Omental fat pad (tissue), 4 donors: ENCODE measurements around the gene MRPS27. TPM values are rescaled to one million over a fixed set of nuclear protein-coding genes. Genes with fewer than 3 reads are reported as not detected.
"Not testable (repeated sequence)": the region's sequence is repeated elsewhere in the genome, so short reads cannot be mapped to it uniquely, and the experiment has no call there.

Experiments
- ATAC-seq: fragments of 150-250 bp; one replicate; pipeline ENCODE4 v1.9.1; 2016; ENCODE audit warnings: mild to moderate bottlenecking, moderate library complexity; ENCODE audit not compliant: low FRiP score
- DNase-seq: peaks from one replicate; pipeline ENCODE4 v3.0.0-alpha.2; 2019; ENCODE audit warnings: low spot score
- CTCF ChIP-seq, 3 donors: fragments of 450-650 bp; IDR thresholded peaks; one replicate each; pipeline ENCODE4 v1.5.1; 2016 to 2017; ENCODE audit warnings: antibody characterized with exemption in 3 of 3, mild to moderate bottlenecking in 3 of 3, moderate library complexity in 2 of 3
- total RNA-seq, 4 donors: library from RNA; depleted of rRNA; stranded (reverse); fragments of >200 nt; gene quantifications; one replicate each; pipeline ENCODE4 v1.1.0, GENCODE V29; 2016

Gene MRPS27
- total RNA-seq, 4 donors from 2014 or later, result 45.4 to 53.9 (median 51.4) TPM

DNA sequence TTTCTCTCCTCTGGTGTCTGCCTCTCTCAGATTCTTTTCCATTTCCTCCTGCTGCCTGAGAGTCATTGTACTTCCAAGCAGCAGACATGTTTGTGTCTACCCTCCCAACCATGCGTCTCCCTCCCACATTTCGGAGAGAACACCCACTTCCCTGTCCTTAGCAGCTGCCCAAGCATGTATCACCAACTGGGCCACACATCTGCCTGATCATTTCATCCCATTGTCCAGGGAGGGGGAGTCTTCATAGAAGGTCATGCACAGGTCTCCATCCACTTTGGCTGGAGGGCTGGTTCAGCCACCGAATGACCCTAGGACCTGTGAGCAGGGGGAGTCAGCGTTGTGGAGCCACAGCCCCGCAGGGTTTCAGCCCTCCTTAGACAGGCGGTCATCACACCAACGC, 137.4 kb downstream of the MRPS27 start:
- no peak for DNase-seq
- TF ChIP-seq CTCF (IDR thresholded peaks at IDR 0.05), result no peak
- ATAC-seq, result no peak

DNA sequence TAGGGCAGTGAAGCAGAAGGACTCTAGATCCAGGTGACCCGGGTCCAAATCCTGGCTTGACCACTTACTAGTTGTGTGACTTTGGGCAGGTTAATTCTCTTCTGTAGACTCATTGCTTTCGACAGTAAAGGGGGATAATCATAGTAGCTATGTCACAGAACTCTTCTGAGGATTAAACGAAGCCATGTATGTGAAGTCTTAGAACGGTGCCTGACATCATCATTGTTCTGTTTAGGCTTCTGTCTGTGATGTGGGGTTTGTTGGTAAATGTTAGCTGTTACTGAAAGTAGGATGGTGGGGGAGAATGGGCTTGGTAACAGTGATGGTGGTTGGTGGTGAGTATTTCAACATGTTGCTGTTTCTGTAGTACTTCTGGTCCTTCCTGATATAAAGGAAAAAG, 139.1 kb downstream of the MRPS27 start:
- TF ChIP-seq CTCF (IDR thresholded peaks at IDR 0.05), result no peak
- DNase-seq (no peak), ATAC-seq (no peak)

DNA sequence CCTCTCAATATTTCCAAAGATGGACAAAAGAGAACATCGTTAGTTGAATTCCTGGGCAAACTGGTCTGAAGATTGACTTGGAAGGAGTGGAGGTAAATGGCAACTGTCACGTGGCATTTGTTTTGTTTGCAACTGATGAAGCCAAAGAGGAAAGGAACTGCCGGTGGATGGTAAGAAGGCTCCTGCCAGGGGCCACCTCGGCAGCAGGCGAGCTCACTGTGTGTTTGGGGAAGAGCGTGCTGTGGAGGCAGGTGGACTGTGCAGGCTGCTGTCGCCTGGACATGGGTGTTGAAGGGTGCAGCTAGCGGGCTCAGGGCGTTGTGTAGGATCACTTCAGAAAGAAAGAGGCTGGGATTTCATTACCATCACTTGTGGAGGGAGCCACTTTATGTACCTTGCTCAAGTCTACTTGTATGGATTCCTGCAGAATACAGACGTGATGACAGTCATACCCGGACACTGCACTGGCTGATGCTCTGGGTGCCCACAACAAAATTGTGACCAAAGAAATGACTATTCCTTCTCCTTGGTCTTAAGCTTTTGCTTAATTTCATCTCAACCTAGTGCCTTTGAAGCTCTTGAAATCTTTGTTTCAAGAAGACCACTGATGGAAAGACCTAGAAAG, 140.1 kb downstream of the MRPS27 start:
- DNase-seq (no peak), ATAC-seq (peak; percentile 9)
- TF ChIP-seq CTCF (IDR thresholded peaks at IDR 0.05), result no peak

DNA sequence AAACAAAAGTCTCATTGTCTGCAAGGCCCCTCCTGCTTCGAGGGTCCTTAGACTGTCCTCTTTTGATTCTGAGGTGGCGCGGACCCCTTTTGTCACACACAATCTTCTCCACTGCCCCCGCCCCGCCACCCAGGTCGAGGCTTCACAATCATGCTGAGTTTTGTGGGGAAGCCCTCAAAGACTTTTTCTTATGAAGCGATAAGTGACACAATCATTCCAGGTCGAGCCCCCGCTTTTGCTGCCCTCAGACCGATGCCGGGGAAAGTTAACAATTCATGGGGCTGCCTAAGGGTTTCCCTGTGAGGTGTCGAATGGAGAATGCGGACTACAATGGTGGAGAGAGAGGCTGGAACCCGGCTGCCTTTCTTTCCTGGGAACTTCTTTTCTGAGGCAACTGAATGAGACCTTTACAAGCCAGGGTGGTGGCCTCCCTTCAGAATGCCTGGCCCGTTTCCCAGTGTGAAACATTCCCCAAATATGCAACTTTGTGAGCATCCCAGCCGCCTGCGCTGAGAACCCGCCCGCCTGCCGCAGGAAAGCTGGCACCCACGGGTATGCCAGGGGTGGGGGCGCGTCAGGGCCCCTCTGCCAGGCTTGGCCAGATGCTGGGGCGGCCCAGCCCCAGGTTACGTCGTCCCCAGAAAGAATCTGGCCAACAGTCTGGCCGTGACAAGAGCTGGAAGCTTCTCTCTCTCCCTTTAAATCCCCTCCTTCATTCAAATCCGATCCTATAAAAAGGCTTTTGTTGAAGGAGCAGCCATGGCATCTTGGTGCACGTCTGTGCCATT, 140.8 kb downstream of the MRPS27 start:
- DNase-seq (peak; percentile 58), ATAC-seq (peak; percentile 86)

DNA sequence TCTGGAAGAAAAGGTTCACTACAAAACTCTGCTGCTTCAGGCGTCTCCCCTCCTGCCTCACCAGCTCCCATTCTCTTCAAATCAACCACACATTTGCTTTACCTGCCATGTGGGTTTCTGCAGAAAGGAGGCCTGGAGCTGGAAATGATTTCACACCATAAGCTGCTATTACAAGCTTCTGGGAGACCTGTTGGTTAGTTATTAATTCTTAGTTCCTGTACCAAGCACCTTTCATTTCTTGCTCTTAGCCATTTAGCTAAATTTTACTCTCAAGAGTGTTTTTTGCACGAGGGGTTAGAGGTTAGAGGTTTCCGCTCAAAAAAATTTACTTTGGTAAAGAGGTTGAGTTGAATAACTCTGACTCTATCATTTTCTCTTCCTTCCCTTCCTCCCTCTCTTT, 142.5 kb downstream of the MRPS27 start:
- no peak for ATAC-seq
- DNase-seq, result no peak
- no peak for TF ChIP-seq CTCF (IDR thresholded peaks at IDR 0.05)

More for the DNA sequence above, 140.8 kb downstream of the MRPS27 start:
- no peak for TF ChIP-seq CTCF (IDR thresholded peaks at IDR 0.05)

DNA sequence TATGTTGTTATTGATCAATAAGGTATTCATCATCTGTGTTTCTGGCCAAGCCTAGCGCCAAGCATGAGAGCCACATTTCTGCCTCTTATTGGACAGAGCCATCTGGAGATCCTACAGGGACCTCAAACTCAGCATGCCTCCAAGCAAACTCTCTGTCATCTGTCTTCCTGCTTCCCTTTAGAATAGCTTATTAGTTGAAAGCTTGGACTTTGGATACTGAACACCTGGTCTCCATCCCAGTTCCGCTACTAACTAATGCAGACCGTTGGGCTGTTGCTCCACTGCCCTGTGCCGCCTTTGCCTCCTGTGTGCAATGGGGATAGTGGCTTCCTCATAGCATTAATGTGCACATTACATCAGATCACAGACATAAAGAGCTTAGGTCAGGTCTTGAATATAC, 147.3 kb downstream of the MRPS27 start:
- TF ChIP-seq CTCF (IDR thresholded peaks at IDR 0.05), result no peak
- DNase-seq (no peak), ATAC-seq (no peak)

DNA sequence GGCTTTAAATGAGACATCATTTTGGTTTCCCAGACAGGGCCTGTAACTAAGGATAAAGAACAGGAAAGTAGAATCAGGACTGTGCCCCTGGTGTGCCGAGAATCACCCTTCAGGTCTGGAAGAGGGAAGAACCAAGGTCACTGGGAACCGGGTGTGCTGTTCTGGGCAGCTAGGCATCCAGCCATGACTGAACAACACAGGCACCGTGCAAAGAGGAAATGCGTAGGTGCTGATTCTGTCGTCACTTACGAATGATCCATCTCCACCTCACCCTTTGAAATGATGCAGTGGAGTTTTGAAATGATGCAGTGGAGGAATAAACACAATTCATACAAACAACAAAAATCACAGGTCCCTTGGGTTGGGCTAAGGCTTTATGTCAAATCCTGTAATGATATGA, 148.4 kb downstream of the MRPS27 start:
- no peak for TF ChIP-seq CTCF (IDR thresholded peaks at IDR 0.05)
- no peak for DNase-seq
- ATAC-seq, result no peak

DNA sequence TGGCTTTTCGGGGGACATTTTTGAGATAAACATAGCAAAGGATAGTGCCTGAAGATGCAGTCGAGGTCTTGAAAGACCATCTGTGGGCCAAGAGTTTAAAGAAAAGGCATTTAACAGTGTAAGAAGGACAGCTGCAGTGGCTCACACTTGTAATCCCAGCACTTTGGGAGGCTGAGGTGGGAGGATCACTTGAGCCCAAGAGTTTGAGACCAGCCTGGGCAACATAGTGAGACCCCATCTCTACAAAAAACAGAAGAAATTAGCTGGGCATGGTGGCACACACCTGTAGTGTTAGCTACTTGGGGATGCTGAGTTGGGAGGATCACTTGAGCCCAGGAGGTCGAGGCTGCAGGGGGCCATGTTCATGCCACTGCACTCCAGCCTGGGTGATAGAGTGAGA, 148.9 kb downstream of the MRPS27 start:
- not testable (repeated sequence) for DNase-seq, ATAC-seq
